Omental fat pad (tissue), 4 donors: Measurements from ENCODE around the gene INO80C. TPM values are rescaled to one million over a fixed set of nuclear protein-coding genes. Genes with fewer than 3 reads are reported as not detected.

Experiments
- ATAC-seq: fragments of 150-250 bp; one replicate; pipeline ENCODE4 v1.9.1; 2016; ENCODE audit warnings: mild to moderate bottlenecking, moderate library complexity; ENCODE audit not compliant: low FRiP score
- DNase-seq: peaks from one replicate; pipeline ENCODE4 v3.0.0-alpha.2; 2019; ENCODE audit warnings: low spot score
- CTCF ChIP-seq, 3 donors: fragments of 450-650 bp; IDR thresholded peaks; one replicate each; pipeline ENCODE4 v1.5.1; 2016 to 2017; ENCODE audit warnings: antibody characterized with exemption in 3 of 3, mild to moderate bottlenecking in 3 of 3, moderate library complexity in 2 of 3
- total RNA-seq, 4 donors: library from RNA; depleted of rRNA; stranded (reverse); fragments of >200 nt; gene quantifications; one replicate each; pipeline ENCODE4 v1.1.0, GENCODE V29; 2016

Gene INO80C
- total RNA-seq, 4 donors from 2014 or later, result 6.3 to 20.7 (median 9.6) TPM

GRCh38 chr18:35466815-35467623, 30.7 kb downstream of the INO80C start:
- ATAC-seq (no peak), DNase-seq (no peak)
- TF ChIP-seq CTCF (IDR thresholded peaks at IDR 0.05), result no peak

GRCh38 chr18:35466334-35466733, 31.4 kb downstream of the INO80C start:
- TF ChIP-seq CTCF (IDR thresholded peaks at IDR 0.05), result no peak
- ATAC-seq (no peak), DNase-seq (no peak)

- DNase-seq (no peak), ATAC-seq (no peak)
- no peak for TF ChIP-seq CTCF (IDR thresholded peaks at IDR 0.05)
These were observed 32.4 kb downstream of the INO80C start for GRCh38 chr18:35465329-35465728.

GRCh38 chr18:35464831-35465279, 32.9 kb downstream of the INO80C start:
- ATAC-seq (no peak), DNase-seq (no peak)
- no peak for TF ChIP-seq CTCF (IDR thresholded peaks at IDR 0.05)

GRCh38 chr18:35463827-35464226, 33.9 kb downstream of the INO80C start:
- DNase-seq (no peak), ATAC-seq (no peak)
- no peak for TF ChIP-seq CTCF (IDR thresholded peaks at IDR 0.05)

GRCh38 chr18:35463050-35463449, 34.7 kb downstream of the INO80C start:
- ATAC-seq, result peak; percentile 8

More at GRCh38 chr18:35463050-35463449, 34.7 kb downstream of the INO80C start:
- no peak for TF ChIP-seq CTCF (IDR thresholded peaks at IDR 0.05)
- DNase-seq, result no peak
